Spleen (tissue), 11 donors: Measurements from ENCODE around the gene TMEM114. TPM values are rescaled to one million over a fixed set of nuclear protein-coding genes. Genes with fewer than 3 reads are reported as not detected.
"Not testable (repeated sequence)": the region's sequence is repeated elsewhere in the genome, so short reads cannot be mapped to it uniquely, and the experiment has no call there.

Experiments
- DNase-seq: peaks from one replicate; pipeline ENCODE4 v3.0.0-alpha.2; 2020
- H3K27ac ChIP-seq, 8 donors: fragments of 200-600 bp; sonication (generic) in 7 of 8; 1 replicate in 4 of 8; 2 replicates in 4 of 8; pipeline versions ENCODE4 v1.5.0 to v1.8.0; 2016 to 2021; ENCODE audit warnings: inconsistent platforms in 4 of 8, mild to moderate bottlenecking in 4 of 8, moderate library complexity in 1 of 8
- H3K27me3 ChIP-seq, 7 donors: fragments of 200-600 bp; sonication (generic) in 6 of 7; replicated peaks in 1 of 7; 1 replicate in 4 of 7; 2 replicates in 3 of 7; pipeline versions ENCODE4 v1.5.0 to v1.8.0; 2016 to 2021; ENCODE audit warnings: inconsistent platforms in 3 of 7, mild to moderate bottlenecking in 1 of 7
- H3K36me3 ChIP-seq, 6 donors: fragments of 200-600 bp; sonication (generic) in 5 of 6; 1 replicate in 4 of 6; 2 replicates in 2 of 6; pipeline versions ENCODE4 v1.5.0 to v1.8.0; 2016 to 2021; ENCODE audit warnings: inconsistent platforms in 2 of 6
- H3K4me1 ChIP-seq, 6 donors: fragments of 200-600 bp; sonication (generic) in 5 of 6; 1 replicate in 3 of 6; 2 replicates in 3 of 6; pipeline versions ENCODE4 v1.5.0 to v1.8.0; 2016 to 2021; ENCODE audit warnings: inconsistent platforms in 3 of 6
- H3K4me3 ChIP-seq, 8 donors: fragments of 200-600 bp; sonication (generic) in 7 of 8; 1 replicate in 4 of 8; 2 replicates in 4 of 8; pipeline versions ENCODE4 v1.5.0 to v1.8.0; 2016 to 2021; ENCODE audit warnings: inconsistent platforms in 4 of 8, mild to moderate bottlenecking in 4 of 8, moderate library complexity in 2 of 8
- H3K9me3 ChIP-seq, 8 donors: fragments of 200-600 bp; sonication (generic) in 7 of 8; 1 replicate in 4 of 8; 2 replicates in 4 of 8; pipeline versions ENCODE4 v1.5.0 to v1.8.0; 2016 to 2021; ENCODE audit warnings: inconsistent platforms in 4 of 8
- CTCF ChIP-seq, 11 experiments: fragments of 200-600 bp in 7 of 11; fragments of 450-650 bp in 4 of 11; sonication (generic) in 4 of 11; IDR thresholded peaks in 8 of 11; conservative IDR thresholded peaks in 3 of 11; 1 replicate in 7 of 11; 2 replicates in 4 of 11; pipeline versions ENCODE4 v1.4.0 to v1.8.0; 2016 to 2021; ENCODE audit warnings: antibody characterized with exemption in 11 of 11, inconsistent platforms in 4 of 11, mild to moderate bottlenecking in 1 of 11
- POLR2A ChIP-seq, 3 donors: fragments of 450-650 bp; IDR thresholded peaks; one replicate each; pipeline ENCODE4 v1.5.1; 2017; ENCODE audit warnings: antibody characterized with exemption in 3 of 3, mild to moderate bottlenecking in 1 of 3
- POLR2AphosphoS5 ChIP-seq, 3 donors: sonication (generic); formaldehyde crosslinking; IDR thresholded peaks; one replicate each; pipeline ENCODE4 v1.5.1; 2017; ENCODE audit warnings: antibody characterized with exemption in 3 of 3
- WGBS, 5 donors: extraction: QIAGEN DNeasy Blood & Tissue Kit in 3 of 5; methylation state at CpG; one replicate each; pipeline versions ENCODE4 v1.1.5 to v1.1.7; 2013 to 2018; 5-methylcytosine and 5-hydroxymethylcytosine counted together
- intact Hi-C: fragments of 100-400 bp; cut with DNase I; formaldehyde crosslinking; loops from one replicate; pipeline ENCODE4 v1.15.0; 2023; ENCODE audit warnings: low total_unique reads
- polyA plus RNA-seq, 3 donors: library from polyadenylated mRNA; stranded (reverse); fragments of 200-250 nt; gene quantifications; one replicate each; pipeline ENCODE4 v1.2.1, GENCODE V29; 2013
- total RNA-seq, 7 donors: library from RNA; depleted of rRNA in 3 of 7; stranded (reverse); fragments of >200 nt in 3 of 7; fragmentation: NEBNext Ultra II Directional in 4 of 7; extraction: Animal tissue kit (Norgen Biotek cat#: 25700) in 4 of 7; gene quantifications; one replicate each; pipeline versions ENCODE4 v1.1.0 to v1.2.1, GENCODE V29; 2016 to 2021
- donor health status: healthy with polysubstance abuse.
- donor health status: DM: no; HTN: no; CAD: no; lungs with moderate emphysema.
- donor health status: DM: no; HTN: no; CAD: no.
- donor health status: Bipolar disorder and iron deficiency.
- donor health status: healthy.
- donor health status: DM: no; HTN: no; CAD: no.
- donor health status: DM: yes; HTN: yes; CAD: no.

TMEM114 gene
- total and polyA plus RNA-seq, 10 donors = not detected

- TF ChIP-seq POLR2AphosphoS5 (IDR thresholded peaks at IDR 0.05) (no peak), POLR2A (IDR thresholded peaks at IDR 0.05) (no peak), CTCF (IDR thresholded peaks at IDR 0.05 in 8 of 11, conservative IDR thresholded peaks at IDR 0.05 in 3 of 11) (no peak)
- WGBS, 5 donors = 80 to 92% (median 87%) methylated on average over 6 of the region's 6 CpGs
- Histone ChIP-seq H3K27me3 (peaks cover 0 to 42% (median 7%) of the 10 kb centered on the region in 7 donors), H3K27ac (no peak overlapping the region), H3K36me3 (no peaks in the 10 kb centered on the region), H3K4me3 (no peak overlapping the region), H3K4me1 (peaks cover 0 to 8% (median 4%) of the 10 kb centered on the region in 6 donors), H3K9me3 (no peaks in the 10 kb centered on the region)
- intact Hi-C loops = loop anchor here (5.0 to 10.0 kb wide), 2 partner anchors 314 to 437 kb away; partner anchors contain the start of gene LITAFD
- no peak for DNase-seq
These were observed 22.1 kb downstream of the TMEM114 start for GRCh38 chr16:8568231-8568617.

DNA sequence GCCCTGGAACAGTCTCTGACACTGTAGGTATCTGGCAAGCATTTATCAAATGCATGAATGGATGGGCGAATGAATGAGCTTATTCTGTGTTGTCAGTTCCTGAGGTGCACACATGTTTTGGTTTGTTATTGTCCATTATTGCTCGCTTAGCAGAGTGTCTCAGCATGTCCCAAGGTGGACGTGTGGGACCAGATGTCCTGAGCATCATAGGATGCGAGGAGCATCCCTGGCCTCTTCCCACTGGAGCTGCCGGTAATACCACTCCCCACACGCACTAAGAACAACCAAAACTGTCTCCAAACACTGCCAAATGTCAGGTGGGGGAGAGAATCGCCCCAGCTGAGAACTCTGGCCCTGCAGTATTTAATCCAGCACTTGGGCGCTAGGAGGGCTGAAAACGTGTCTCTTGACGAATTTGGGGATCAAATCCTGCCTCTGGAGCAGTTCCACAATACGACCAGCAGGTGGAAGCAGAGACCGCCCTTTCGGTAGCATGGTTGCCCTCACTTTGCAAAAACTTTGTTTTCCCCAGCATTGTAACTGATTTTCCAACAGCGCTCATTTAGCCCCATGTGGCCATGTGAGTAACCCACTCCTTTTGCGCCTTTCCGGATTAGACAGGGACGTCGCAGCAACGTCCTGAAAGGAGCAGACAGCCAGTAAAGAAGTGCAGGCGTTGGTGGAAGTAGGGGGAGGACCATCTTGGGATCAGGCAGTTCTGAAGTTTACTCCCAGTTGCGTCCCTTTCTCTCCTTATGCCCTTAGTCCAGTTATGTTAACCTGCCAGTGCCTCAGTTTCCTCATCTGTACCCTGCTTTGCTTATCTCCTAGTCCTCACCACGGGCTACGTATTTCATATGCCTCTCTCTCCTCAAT, 22.7 kb downstream of the TMEM114 start:
- 18 to 24% (median 21%) methylated on average over 23 of the region's 23 CpGs for WGBS, 5 donors
- TF ChIP-seq POLR2A (IDR thresholded peaks at IDR 0.05) (no peak), CTCF (IDR thresholded peaks at IDR 0.05 in 8 of 11, conservative IDR thresholded peaks at IDR 0.05 in 3 of 11) (peak; percentile 93 to 98 (median 98)), POLR2AphosphoS5 (IDR thresholded peaks at IDR 0.05) (no peak)
- Histone ChIP-seq H3K4me3 (no peak overlapping the region), H3K27me3 (peaks cover 0 to 36% (median 7%) of the 10 kb centered on the region in 7 donors), H3K4me1 (peaks cover 0 to 8% (median 4%) of the 10 kb centered on the region in 6 donors), H3K9me3 (no peaks in the 10 kb centered on the region), H3K27ac (no peak overlapping the region), H3K36me3 (no peaks in the 10 kb centered on the region)
- intact Hi-C loops = loop anchor here (5.0 to 10.0 kb wide), 2 partner anchors 315 to 437 kb away; partner anchors contain the start of gene LITAFD
- DNase-seq = peak; percentile 86

DNA sequence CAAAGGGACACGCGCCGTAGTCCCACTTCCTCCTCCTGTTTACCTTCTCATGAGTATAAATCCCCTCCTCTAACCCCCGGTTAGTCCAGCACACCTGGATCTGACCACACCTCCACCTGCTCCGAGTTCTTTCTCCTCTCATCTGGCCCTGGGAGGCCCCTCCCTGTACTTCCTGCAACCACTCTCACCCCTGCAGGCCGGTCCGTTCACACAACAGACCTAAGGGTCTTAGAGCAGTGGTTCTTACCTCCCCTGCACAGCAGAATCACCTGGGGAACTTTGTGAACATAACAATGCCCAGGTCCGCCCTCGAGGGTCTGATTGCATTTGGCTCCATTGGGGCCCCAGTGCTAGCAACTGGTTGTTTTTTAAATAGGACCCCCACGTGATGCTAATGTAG, 24.8 kb downstream of the TMEM114 start:
- Histone ChIP-seq H3K27ac (no peak overlapping the region), H3K36me3 (no peaks in the 10 kb centered on the region), H3K4me3 (no peak overlapping the region), H3K9me3 (no peaks in the 10 kb centered on the region), H3K27me3 (peaks cover 0 to 20% (median 7%) of the 10 kb centered on the region in 7 donors), H3K4me1 (peaks cover 0 to 8% (median 4%) of the 10 kb centered on the region in 6 donors)
- 2 to 8% (median 7%) methylated on average over 10 of the region's 10 CpGs for WGBS, 5 donors
- intact Hi-C loops = loop anchor here (5.0 to 10.0 kb wide), 2 partner anchors 317 to 439 kb away; partner anchors contain the start of gene LITAFD
- TF ChIP-seq POLR2AphosphoS5 (IDR thresholded peaks at IDR 0.05) (no peak), POLR2A (IDR thresholded peaks at IDR 0.05) (no peak), CTCF (IDR thresholded peaks at IDR 0.05 in 8 of 11, conservative IDR thresholded peaks at IDR 0.05 in 3 of 11) (no peak)
- no peak for DNase-seq

DNA sequence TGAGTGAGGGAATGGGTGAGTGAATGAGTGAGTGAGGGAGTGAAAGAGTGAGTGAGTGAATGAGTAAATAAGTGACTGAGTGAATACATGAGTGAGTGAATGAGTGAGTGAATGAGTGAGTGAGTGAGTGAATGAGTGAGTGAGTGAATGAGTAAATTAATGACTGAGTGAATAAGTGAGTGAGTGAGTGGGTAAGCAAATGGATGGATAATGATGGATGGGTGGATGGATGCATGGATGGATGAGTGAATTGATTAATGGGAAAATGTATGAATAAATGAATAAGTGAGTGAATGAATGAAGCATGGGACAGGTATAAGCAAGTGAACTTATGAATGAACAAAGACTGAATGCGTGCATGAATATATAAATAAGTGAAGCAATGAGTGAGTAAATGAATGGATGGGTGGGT, 25.4 kb downstream of the TMEM114 start:
- H3K4me3 ChIP-seq = no peak overlapping the region
- no peaks in the 10 kb centered on the region for H3K9me3 ChIP-seq
- 56 to 77% (median 68%) methylated on average over 1 of the region's 1 CpG for WGBS, 5 donors
- peaks cover 0 to 8% (median 4%) of the 10 kb centered on the region in 6 donors for H3K4me1 ChIP-seq
- no peak for TF ChIP-seq POLR2A (IDR thresholded peaks at IDR 0.05)
- no peak for TF ChIP-seq POLR2AphosphoS5 (IDR thresholded peaks at IDR 0.05)
- no peak for TF ChIP-seq CTCF (IDR thresholded peaks at IDR 0.05 in 8 of 11, conservative IDR thresholded peaks at IDR 0.05 in 3 of 11)
- H3K27me3 ChIP-seq = peaks cover 0 to 15% (median 5%) of the 10 kb centered on the region in 7 donors
- H3K27ac ChIP-seq = no peak overlapping the region
- DNase-seq = no peak
- intact Hi-C loops = loop anchor here (5.0 to 10.0 kb wide), 2 partner anchors 317 to 440 kb away; partner anchors contain the start of gene LITAFD
- H3K36me3 ChIP-seq = no peaks in the 10 kb centered on the region

DNA sequence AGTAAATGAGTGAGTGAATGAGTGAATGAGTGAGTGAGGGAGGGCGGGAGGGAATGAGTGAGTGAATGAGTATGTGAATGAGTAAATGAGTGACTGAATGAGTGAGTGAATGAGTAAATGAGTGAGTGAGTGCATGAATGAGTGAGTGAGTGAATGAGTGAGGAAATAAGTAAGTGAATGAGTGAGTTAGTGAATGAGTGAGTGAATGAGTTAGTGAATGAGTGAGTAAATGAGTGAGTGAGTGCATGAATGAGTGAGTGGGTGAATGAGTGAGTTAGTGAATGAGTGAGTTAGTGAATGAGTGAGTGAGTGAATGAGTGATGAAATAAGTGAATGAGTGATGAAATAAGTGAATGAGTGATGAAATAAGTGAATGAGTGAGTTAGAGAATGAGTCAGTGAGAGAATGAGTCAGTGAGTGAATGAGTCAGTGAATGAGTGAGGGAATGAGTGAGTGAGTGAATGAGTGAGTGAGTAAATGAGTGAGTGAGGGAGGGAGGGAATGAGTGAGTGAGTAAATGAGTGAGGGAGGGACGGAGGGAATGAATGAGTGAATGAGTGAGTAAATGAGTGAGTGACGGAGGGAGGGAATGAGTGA, 26.3 kb downstream of the TMEM114 start:
- 60 to 98% (median 83%) methylated on average over 3 of the region's 3 CpGs for WGBS, 5 donors
- H3K9me3 ChIP-seq, H3K27ac ChIP-seq, H3K4me3 ChIP-seq, H3K4me1 ChIP-seq, H3K27me3 ChIP-seq, H3K36me3 ChIP-seq, DNase-seq: not testable (repeated sequence)
- intact Hi-C loops = loop anchor here (10.0 kb wide), 1 partner anchor 441 kb away; no protein-coding TSS in a partner anchor
